ENCODE results near the gene PRR5L. TPM values are rescaled to one million over a fixed set of nuclear protein-coding genes. Genes with fewer than 3 reads are reported as not detected.

PRR5L gene
- total and polyA plus RNA-seq, 12 donors: 1.7 to 10.2 (median 7.3) TPM

GRCh38 chr11:36394926-36395325, 98.8 kb downstream of the PRR5L start:
- TF ChIP-seq POLR2A (IDR thresholded peaks at IDR 0.05) (no peak), CTCF (IDR thresholded peaks at IDR 0.05) (no peak)
- Histone ChIP-seq H3K27me3 (no peaks in the 10 kb centered on the region), H3K4me1 (replicated peaks in 1 of 2) (no peaks in the 10 kb centered on the region), H3K36me3 (replicated peaks in 1 of 2) (no peaks in the 10 kb centered on the region), H3K9me3 (replicated peaks in 1 of 3) (no peaks in the 10 kb centered on the region), H3K27ac (no peak overlapping the region), H3K4me3 (no peak overlapping the region)
- WGBS, 4 donors: 86 to 96% (median 87%) methylated on average over 3 of the region's 3 CpGs
- intact Hi-C loops (cut with DNase I): no loop called here
- no peak for DNase-seq

- no peak for DNase-seq
- H3K36me3 ChIP-seq (replicated peaks in 1 of 2): no peaks in the 10 kb centered on the region
Observed at GRCh38 chr11:36395978-36396736, 100.1 kb downstream of the PRR5L start.

DNA sequence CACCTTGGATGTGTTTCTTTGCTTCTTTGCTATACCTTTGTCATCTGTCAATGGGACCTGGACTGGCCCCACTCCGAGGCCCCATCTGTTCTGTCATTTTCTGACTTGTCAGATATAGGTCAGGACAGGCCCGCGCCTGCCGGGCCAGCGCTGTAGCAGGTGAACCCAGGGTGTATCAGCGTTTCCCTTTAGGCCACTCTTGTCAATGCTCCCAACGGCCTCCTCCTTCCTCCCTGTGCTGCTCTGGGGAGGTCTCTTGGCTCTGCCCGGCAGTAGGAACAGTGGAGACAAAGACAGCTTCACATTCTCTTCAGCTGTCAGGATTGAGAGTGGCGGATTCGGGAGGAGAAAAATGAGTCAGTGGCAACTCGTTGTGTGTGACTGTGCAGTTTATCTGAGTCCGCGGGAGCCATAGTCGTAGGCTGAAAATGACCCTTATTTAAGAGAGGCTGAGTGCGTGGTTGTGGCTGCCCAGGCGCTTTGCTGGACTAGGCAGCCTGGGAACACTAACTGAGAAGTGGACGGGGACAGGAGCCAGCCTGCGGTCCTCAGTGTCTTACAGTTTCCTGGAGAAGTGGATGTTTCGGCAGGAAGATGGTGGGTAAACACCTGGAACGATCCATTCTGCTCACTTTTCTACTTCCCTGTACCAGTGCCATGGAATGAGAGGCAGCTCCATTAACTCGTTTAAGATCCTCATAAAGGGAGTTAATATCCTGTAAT, 102.3 kb downstream of the PRR5L start:
- no peak for TF ChIP-seq CTCF (IDR thresholded peaks at IDR 0.05)
- no peak for TF ChIP-seq POLR2A (IDR thresholded peaks at IDR 0.05)
- no peak for DNase-seq
- Histone ChIP-seq H3K27me3 (no peaks in the 10 kb centered on the region), H3K4me3 (no peak overlapping the region), H3K4me1 (replicated peaks in 1 of 2) (no peaks in the 10 kb centered on the region), H3K9me3 (replicated peaks in 1 of 3) (no peaks in the 10 kb centered on the region), H3K36me3 (replicated peaks in 1 of 2) (no peaks in the 10 kb centered on the region), H3K27ac (no peak overlapping the region)
- intact Hi-C loops (cut with DNase I): no loop called here
- 88 to 93% (median 89%) methylated on average over 19 to 21 of the region's 21 CpGs for WGBS, 4 donors

More at GRCh38 chr11:36395978-36396736, 100.1 kb downstream of the PRR5L start:
- 78 to 91% (median 86%) methylated on average over 11 of the region's 11 CpGs for WGBS, 4 donors
- H3K27ac ChIP-seq: no peak overlapping the region
- TF ChIP-seq CTCF (IDR thresholded peaks at IDR 0.05) (no peak), POLR2A (IDR thresholded peaks at IDR 0.05) (no peak)
- intact Hi-C loops (cut with DNase I): no loop called here
- H3K27me3 ChIP-seq: no peaks in the 10 kb centered on the region
- no peaks in the 10 kb centered on the region for H3K4me1 ChIP-seq (replicated peaks in 1 of 2)
- H3K4me3 ChIP-seq: no peak overlapping the region
- H3K9me3 ChIP-seq (replicated peaks in 1 of 3): no peaks in the 10 kb centered on the region

GRCh38 chr11:36399236-36399635, 103.1 kb downstream of the PRR5L start:
- Histone ChIP-seq H3K4me3 (no peak overlapping the region), H3K27me3 (no peaks in the 10 kb centered on the region), H3K36me3 (replicated peaks in 1 of 2) (no peaks in the 10 kb centered on the region), H3K9me3 (replicated peaks in 1 of 3) (no peaks in the 10 kb centered on the region), H3K27ac (no peak overlapping the region), H3K4me1 (replicated peaks in 1 of 2) (no peaks in the 10 kb centered on the region)
- TF ChIP-seq CTCF (IDR thresholded peaks at IDR 0.05) (no peak), POLR2A (IDR thresholded peaks at IDR 0.05) (no peak)
- intact Hi-C loops (cut with DNase I): no loop called here
- no peak for DNase-seq
- 83 to 100% (median 86%) methylated on average over 4 of the region's 4 CpGs for WGBS, 4 donors
